NCI-H524 (cell line): ENCODE measurements around the gene PALB2.
"Not testable (repeated sequence)": the region's sequence is repeated elsewhere in the genome, so short reads cannot be mapped to it uniquely, and the experiment has no call there.

Experiments used
- DNase-seq, 2 experiments: peaks; one replicate each; lab custom pipeline; 2025; lab: John Stamatoyannopoulos, UW

Gene PALB2

DNA sequence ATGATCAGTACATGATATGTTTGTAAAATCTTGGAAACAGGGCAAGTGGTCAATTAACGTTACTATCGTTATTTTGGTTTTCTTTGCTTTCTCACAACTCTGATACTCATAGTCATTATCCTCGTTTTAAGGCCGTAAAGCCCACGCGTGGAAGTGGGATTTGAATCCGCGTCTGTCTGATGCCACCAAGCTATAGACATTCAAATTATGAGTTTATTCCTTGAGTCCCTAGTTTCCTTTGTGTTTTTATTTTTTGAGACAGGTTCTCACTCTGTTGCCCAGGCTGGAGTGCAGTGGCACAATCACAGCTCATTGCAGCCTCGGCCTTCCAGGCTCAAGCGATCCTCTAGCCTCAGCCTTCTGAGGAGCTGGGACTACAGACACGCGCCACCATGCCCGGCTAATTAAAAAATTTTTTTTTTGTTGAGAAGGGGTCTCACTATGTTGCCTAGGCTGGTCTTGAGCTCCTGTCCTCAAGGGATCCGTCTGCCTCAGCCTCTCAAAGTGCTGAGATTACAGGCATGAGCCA lies 1.2 kb upstream of the PALB2 start:
- DNase-seq: no peak

DNA sequence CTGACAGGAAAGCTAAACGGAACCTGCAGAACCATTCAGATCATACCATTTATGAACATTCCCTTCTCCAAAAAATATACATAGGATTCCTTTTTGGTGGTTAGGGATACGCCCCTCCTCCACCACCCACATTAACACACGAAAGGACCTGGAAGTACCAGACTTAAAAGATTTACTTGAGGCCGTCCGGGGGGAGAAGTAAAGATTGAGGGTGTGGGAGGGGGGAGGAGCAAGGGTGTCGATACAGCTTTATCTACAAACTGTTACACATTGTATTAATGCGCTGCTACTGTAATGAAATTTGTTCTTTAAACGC lies 537 bp downstream of the PALB2 start:
- DNase-seq: peak; percentile 6 to 21

DNA sequence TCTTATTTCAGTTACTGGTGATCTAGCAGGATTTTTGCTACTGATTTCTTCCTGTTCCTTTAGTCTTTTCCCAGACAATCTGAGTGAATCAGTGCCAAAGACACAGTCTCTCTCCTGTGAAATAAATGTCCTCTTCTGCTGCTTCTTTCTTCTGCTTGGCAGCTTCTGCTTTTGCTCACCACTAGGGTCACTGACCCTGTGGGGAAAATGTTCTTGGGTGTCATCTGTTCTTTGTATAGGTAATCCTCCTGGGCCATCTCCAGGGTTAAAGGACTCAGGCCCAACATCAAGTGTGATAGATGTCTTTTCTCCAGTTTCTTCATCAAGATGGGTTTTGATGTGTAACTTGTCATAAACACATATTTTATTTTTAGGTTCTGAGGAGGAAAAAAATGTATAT lies 5.2 kb downstream of the PALB2 start:
- no peak for DNase-seq

DNA sequence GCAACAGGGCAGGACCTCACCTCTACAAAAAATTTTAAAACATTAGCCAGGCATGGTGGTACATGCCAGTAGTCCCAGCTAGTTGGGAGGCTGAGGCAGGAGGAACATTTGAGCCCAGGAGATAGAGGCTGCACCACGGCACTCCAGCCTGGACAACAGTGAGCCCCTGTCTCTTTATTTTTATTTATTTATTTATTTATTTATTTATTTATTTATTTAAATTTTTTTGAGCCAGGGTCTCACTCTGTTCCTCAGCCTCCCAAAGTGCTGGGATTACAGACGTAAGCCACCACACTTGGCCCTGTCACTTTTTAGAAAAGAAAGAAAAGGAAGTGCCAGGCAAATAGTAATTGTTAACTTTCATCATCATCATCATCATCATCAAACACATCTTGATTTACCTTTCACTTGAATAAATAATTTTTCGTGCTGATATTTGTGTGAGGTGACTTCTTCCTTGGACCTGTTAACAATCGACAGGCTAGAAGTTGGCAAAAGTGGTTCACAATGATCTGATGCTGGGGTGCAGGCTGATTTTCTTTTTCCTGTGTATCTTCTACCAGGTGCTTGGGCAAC lies 6.6 kb downstream of the PALB2 start:
- no peak for DNase-seq

DNA sequence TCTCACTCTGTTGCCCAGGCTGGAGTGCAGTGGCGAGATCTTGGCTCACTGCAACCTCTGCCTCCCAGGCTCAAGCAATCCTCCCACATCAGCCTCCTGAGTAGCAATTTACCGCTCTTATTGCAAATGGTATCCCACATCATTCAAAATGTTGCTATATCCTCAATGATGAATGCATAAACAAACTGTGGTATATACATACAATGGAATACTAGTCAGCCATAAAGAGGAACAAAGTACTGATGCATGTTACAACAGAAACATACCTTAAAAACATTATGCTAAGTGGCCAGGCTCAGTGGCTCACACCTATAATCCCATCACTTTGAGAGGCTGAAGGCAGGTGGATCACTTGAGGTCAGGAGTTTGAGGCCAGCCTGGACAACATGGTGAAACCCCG lies 9.2 kb downstream of the PALB2 start:
- DNase-seq: not testable (repeated sequence)

DNA sequence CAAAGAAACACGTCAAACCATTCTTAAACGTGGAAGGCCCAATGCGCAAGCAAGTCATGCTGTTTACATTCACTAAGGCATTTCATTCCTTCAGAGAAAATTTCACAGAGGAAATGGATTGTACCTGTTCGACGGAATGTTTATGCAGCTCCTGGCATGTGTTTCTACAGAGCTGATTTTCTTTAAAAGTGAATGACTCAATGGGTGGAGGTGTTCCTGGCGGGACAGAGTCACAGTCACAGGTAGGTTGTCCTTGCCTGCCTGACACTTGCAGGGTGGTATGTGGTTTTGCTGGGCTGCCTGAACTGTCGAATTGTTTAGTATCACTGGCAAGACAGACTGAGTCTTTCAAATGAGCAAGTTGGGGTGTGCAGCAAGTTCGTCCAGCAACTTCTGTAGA lies 11.6 kb downstream of the PALB2 start:
- no peak for DNase-seq

DNA sequence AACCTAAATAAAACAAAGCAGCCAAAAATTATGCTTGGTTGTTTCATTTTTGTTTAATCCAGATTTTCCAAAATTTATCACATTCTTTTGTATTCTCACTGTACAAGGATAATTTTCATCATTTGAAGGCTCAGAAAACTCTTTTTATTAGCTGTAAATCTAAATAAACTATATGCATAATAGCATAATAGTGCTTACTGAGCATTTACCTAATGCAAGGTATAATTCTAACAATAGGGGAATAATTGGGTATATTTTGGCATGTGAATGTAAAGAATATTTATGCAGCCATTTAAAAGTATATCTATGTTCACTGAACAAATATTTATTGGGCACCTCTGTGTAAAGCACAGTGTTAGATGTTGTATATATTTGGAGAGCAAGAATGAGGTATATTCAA lies 17.0 kb downstream of the PALB2 start:
- DNase-seq: no peak

DNA sequence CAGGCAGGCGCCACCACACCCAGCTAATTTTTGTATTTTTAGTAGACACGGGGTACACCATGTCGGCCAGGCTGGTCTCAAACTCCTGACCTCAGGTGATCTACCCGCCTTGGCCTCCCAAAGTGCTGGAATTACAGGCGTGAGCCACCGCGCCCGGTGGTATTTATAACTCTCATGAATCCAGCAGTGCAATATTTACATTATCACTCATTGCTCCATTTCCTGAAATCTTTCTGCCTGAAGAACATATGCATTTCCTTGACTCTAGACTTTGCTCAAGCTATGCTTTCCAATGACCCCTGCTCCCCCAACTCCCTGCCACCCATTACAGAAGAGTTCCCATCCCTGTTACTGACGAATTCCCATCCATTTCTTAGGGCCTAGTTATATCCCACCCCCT lies 25.3 kb downstream of the PALB2 start:
- no peak for DNase-seq

DNA sequence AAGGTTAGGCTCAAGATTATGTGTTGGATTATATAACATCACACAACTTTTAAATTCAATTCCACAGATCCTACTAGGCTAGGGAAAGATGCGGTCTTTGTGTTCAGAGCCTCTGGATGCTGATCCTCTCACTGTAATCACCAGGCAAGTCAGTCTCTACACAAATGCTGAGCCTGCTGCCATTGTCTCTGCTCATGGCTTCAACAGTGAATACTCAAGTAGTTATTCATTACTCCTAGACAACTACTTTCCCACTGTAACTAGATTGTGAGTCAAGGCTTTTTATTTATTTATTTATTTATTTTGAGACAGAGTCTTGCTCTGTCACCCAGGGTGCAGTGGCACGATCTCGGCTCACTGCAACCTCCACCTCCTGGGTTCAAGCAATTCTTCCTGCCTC lies 29.2 kb downstream of the PALB2 start:
- DNase-seq: no peak

DNA sequence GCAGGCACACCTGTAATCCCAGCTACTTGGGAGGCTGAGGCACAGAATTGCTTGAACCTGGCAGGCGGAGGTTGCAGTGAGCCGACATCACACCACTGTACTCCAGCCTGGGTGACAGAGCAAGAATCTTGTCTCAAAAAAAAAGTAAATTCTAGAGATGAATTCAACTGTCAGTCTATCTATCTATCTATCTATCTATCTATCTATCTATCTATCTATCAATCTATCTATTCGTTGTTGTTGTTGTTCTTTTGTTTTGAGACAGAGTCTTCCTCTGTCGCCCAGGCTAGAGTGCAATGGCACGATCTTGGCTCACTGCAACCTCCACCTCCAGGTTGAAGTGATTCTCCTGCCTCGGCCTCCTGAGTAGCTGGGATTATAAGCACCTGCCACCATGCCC lies 30.2 kb downstream of the PALB2 start:
- not testable (repeated sequence) for DNase-seq

DNA sequence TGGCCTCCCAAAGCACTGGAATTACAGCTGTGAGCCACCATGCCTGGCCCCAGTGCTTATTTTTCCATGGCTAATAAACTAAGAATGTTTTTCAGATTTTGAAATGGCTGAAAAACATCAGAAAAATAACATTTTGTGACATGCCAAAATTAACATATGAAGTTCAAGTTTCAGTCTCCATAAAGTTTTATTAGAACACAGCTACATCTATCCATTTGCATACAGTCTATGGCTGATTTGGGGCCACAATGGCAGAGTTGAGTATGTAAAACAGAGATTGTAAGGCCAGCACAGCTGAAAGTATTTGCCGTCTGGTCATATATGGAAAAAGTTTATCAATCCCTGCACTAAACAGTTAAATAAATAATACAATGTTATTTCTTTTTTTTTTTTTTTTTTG lies 31.2 kb downstream of the PALB2 start:
- no peak for DNase-seq

DNA sequence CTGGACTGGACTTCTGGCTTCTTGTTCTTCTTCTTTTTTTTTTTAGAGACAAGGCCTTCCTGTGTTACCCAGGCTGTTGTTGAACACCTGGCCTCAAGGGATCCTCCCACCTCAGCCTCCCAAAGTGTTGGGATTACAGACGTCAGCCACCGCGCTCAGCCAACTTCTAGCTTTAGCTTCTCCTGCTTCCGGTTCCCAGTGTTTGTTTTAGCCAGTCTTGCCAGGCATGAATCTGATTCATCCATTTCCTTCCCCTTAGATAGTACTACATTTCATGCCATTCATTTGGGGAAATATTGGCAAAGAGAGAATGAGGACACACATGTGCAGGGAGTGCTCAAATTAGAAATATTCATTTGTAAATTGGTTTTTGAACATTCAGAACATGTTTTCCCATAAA lies 32.9 kb downstream of the PALB2 start:
- no peak for DNase-seq

DNA sequence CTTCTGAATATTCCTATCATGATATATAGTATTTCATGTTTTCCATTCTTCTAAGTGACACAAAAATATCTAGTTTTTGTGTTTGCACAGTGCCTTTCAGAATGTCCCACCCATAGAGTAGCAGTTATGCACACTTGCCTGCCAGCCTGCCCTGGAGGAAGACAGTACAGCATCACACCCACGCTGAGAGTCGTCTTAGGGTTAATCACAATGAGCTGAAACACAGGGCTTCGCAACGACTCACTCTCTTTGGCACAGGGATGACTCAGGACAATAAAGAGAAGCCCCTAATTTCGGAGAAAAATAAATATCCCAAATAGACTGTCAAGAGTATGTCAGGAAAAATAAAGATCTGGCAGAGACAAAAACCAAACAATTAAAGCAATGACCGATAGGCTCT lies 33.4 kb downstream of the PALB2 start:
- DNase-seq: no peak

DNA sequence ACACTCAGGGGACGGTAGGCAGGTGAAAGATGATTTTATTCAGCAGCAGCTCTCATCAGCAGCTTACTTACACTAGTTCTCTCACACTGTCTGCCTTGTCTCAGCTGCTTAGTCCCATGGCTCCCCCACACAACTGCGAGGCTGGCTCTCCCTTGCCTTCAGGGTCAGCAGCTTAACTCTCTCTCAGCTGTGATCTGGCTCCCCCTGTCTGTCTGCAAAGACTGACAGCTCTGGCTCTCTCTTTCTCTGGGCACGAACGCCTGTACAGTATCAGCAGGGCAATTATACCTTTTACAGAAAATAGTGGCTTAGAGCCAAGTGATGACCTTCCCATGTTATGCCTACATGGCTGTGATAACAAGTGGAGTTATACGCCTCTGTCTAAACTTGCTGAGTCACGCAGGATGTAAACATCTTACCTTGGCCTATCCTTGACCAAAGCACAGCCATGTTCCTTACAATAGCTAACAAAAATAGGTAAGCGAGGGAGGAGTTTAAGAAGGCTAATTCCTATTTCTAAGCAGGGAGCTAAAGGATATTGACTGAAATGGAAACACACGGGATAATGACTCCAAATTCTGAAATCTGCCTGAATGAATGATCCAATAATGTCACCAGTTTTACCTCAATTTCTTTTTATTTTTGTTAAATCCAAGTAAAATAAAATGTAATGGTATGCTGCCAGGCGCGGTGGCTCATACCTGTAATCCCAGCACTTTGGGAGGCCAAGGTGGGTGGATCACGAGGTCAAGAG lies 43.9 kb downstream of the PALB2 start:
- DNase-seq: peak; percentile 6 to 51

DNA sequence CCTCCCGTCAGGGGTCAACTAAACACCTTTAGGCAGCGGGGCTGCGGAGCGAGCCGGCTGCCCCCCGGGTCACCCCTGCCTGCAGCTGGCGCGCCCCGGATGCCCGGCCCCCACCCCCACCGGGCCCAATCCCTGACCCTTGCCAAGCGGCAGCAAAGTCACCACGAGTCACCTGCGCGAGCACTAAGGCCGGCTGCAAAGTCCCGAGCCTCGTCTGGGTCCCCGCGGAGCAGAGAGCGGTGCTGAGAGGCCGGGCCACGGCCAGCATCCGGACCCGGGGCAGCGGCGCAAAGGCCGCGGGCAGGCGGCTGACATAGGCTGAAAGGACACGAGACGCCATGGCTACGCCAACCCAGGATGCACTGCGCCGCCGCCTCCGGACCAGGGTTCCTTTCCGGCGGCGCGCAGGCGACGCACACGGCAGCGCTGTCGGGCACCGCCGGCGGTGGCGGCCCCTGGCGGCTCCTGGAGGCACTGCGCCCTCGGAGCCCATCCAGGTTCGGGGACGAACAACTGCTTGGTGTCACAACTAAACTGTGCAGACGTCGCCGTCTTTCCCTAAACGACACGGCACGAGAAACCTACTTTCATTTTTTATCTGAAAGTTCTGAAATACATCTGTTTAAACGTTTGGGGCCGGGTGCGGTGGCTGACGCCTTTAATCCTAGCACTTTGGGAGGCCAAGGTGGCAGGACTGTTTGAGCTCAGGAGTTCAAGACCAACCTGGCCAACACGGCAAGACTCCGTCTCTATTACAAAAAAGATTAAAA lies 45.0 kb downstream of the PALB2 start, which contains the start of gene NDUFAB1:
Gene NDUFAB1, minus strand, starts transcription at position 366 of the 770 bp plus-strand sequence. Its CDS starts 26 bp downstream, at position 340.
- peak; percentile 74 to 89 for DNase-seq

DNA sequence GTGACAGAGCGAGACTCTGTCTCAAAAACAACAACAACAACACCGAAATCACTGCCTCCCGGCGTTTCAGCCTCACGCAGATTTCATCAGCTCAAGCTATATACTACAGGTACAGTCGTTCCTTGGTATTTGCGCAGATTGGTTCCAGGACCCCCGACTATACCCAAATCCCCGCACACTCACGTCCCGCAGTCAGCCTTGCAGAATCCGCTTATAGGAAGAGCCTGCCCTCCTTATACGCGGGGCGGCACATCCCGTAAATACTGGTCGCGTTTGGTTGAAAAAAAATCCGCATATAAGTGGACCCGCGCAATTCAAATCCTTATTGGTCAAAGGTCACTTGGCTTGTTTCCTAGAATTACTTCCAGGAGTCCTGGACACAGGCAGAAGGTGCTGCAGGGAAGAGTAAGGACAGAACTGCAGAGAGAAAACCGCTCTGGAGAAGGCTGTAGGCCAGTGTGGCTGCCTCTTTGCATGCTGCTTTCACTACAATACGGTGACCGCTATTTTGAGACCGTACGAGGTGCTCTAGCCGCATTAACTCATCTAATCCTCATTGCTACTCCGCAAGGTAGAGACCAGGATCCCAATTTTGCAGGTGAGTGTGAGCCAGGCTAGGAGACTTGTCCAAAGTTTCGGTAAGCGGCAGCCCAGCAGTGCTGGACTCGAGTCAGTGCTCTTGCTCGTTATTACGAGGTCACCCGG lies 45.7 kb downstream of the PALB2 start:
- DNase-seq: no peak

DNA sequence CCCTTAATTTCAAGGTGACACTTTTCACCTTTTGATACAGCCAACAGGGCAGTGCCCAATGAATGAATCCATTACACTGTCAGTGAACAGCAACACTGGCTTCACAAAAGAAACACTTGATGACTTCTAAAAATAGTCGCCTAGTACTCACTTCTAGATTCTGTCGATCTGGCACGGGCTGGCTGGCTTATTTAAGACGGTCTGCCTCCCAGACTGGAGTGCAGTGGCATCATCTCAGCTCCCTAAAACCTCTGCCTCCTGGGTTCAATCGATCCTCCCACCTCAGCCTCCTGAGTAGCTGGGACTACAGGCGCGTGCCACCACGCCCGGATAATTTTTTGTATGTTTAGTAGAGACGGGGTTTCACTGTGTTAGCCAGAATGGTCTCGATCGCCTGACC lies 46.9 kb downstream of the PALB2 start:
- no peak for DNase-seq

DNA sequence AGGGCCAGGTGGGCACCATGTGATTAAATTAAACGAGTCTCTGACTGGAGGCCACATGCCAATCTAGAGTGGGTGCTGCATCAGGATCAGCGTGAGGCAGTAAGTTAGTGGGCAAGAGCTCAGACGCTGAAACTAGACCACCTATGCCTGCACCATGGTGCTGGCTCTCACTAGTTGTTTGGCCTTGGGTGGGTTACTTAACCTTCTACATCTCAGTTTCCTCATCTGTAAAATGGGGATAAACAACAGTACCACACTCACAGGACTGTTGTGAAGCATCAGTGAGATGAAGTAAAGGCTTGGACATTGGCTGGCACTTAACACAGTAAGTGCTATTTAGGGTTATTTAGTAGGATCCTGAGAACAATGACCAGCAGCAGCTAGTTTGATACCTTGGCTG lies 50.9 kb downstream of the PALB2 start:
- no peak for DNase-seq

DNA sequence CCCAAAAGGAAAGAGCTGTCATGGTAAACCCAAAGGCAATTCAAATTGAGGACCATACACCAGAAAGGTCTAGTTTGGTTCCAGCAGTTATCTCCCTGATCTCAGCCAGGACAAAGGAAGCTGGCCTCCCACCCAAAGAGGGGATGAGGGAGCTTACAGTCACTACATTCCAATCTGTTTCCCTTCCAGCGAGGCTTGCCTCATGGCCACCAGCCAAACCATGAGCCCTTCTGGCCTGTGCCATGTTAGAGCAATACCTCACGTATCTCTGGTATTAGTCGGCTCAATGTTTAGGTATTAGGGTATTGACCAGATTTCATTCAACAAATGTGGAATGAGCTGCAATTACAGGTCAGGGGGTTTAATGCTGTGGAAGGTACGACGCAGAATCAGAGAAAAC lies 53.4 kb downstream of the PALB2 start:
- no peak for DNase-seq

DNA sequence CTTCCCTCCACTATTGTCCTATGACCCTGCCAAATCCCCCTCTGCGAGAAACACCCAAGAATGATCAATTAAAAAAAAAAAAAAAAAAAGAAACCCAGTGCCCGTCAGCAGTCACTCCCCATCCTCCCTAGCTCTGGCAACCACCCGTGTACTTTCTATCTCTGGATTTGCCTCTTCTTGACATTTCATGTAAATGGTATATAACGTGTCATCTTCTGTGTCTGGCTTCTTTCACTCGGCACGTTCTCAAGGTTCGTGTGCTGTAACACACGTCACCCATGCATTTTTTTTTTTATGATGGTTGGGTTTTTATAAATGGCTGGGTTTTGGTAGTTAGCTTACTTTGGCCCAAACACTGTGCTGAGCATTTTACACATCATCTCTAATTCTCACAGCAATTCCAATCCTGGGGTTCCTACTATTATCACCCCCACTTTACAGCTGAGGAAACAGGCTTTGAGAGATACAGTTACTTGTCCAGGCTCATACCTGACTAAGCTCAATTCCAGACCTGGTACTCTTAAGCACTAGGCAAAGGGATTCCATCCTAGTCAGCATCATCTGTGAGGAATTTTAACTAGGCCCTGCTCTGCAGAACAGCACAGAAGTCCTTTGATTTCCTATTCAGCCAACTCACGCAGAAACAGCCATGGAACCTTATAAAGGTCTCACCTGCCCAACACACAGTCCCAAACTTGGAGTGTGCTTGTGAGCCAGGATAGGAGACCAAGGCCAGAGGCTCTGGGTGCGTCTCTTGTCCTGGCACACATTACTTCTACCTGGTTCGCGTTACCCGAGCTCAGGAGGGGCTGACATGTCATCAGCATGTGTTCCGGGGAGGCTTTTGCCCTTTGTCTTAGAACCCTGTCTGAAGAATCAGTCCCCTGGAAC lies 56.7 kb downstream of the PALB2 start:
- no peak for DNase-seq

DNA sequence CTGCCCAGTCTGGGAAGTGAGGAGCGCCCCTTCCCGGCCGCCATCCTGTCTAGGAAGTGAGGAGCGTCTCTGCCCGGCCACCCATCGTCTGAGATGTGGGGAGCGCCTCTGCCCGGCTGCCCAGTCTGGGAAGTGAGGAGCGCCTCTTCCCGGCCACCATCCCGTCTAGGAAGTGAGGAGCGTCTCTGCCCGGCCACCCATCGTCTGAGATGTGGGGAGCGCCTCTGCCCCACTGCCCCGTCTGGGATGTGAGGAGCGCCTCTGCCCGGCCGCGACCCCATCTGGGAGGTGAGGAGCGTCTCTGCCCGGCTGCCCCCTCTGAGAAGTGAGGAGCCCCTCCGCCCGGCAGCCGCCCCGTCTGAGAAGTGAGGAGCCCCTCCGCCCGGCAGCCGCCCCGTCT lies 57.8 kb downstream of the PALB2 start:
- not testable (repeated sequence) for DNase-seq
